WTC11 (cell line): ENCODE results near the gene LGALS7. TPM values are rescaled to one million over a fixed set of nuclear protein-coding genes. Genes with fewer than 3 reads are reported as not detected.

Source experiments
- ATAC-seq: fragments of 200-7000 bp; cut with Tn5 transposase; 2 replicates; pipeline ENCODE4 v1.10.0; 2021; ENCODE audit warnings: mild to moderate bottlenecking, moderate library complexity
- CTCF ChIA-PET: fragments of 300-600 bp; sonication (Branson Sonifier 250); formaldehyde crosslinking; loops from one replicate; lab custom pipeline; 2021; ENCODE audit warnings: antibody characterized with exemption; lab: Charles Lee
- POLR2A ChIA-PET: fragments of 350-600 bp; sonication (Branson Sonifier 250); formaldehyde crosslinking; loops from one replicate; lab custom pipeline; 2021; ENCODE audit warnings: antibody characterized with exemption; lab: Charles Lee
- DNase-seq: peaks from one replicate; pipeline ENCODE4 v3.0.0; 2021; ENCODE audit warnings: low spot score
- H3K27ac Mint-ChIP-seq: 2 replicates; pipeline ENCODE4 v1.8.0; 2021; ENCODE audit warnings: mixed read lengths
- H3K27me3 Mint-ChIP-seq: 2 replicates; pipeline ENCODE4 v1.8.0; 2021; ENCODE audit warnings: low read depth, mild to moderate bottlenecking, moderate library complexity, mixed read lengths
- H3K36me3 Mint-ChIP-seq: 2 replicates; pipeline ENCODE4 v1.8.0; 2021; ENCODE audit warnings: mixed read lengths
- H3K4me1 Mint-ChIP-seq: 2 replicates; pipeline ENCODE4 v1.8.0; 2022; ENCODE audit warnings: mixed read lengths
- H3K4me3 Mint-ChIP-seq: 2 replicates; pipeline ENCODE4 v1.8.0; 2021; ENCODE audit warnings: mild to moderate bottlenecking, moderate library complexity, mixed read lengths
- H3K9me3 Mint-ChIP-seq: 2 replicates; pipeline ENCODE4 v1.8.0; 2021; ENCODE audit warnings: mixed read lengths
- AR ChIP-seq: fragments of 250-450 bp; sonication (Bioruptor Pico); IDR thresholded peaks from 2 replicates; pipeline ENCODE4 v1.9.0; 2021; ENCODE audit warnings: mild to moderate bottlenecking
- ATF6 ChIP-seq: sonication (generic); formaldehyde crosslinking; IDR thresholded peaks from 2 replicates; pipeline ENCODE4 v1.8.1; 2023; ENCODE audit warnings: mild to moderate bottlenecking, missing genetic modification reagents
- CBFB ChIP-seq: sonication (generic); formaldehyde crosslinking; IDR thresholded peaks from 2 replicates; pipeline ENCODE4 v1.8.1; 2022; ENCODE audit warnings: mild to moderate bottlenecking, low read depth, missing genetic modification reagents
- CTCF ChIP-seq: fragments of 200-600 bp; IDR thresholded peaks from 2 replicates; pipeline ENCODE4 v1.8.0; 2022; ENCODE audit warnings: antibody characterized with exemption
- ELF4 ChIP-seq: sonication (generic); formaldehyde crosslinking; IDR thresholded peaks from 2 replicates; pipeline ENCODE4 v1.8.1; 2022; ENCODE audit warnings: low read depth, mild to moderate bottlenecking, moderate library complexity, missing genetic modification reagents
- EMX1 ChIP-seq: fragments of 250-450 bp; sonication (Bioruptor Pico); IDR thresholded peaks from 2 replicates; pipeline ENCODE4 v1.8.0; 2021; ENCODE audit warnings: mild to moderate bottlenecking
- ETV6 ChIP-seq: sonication (generic); formaldehyde crosslinking; IDR thresholded peaks from 2 replicates; pipeline ENCODE4 v1.8.1; 2022; ENCODE audit warnings: mild to moderate bottlenecking, missing genetic modification reagents
- GTF2I ChIP-seq: fragments of 250-450 bp; sonication (Bioruptor Pico); conservative IDR thresholded peaks from 2 replicates; pipeline ENCODE4 v1.4.0; 2021; ENCODE audit warnings: mild to moderate bottlenecking
- HMGXB4 ChIP-seq: sonication (generic); formaldehyde crosslinking; IDR thresholded peaks from 2 replicates; pipeline ENCODE4 v1.8.1; 2023; ENCODE audit warnings: mild to moderate bottlenecking, moderate library complexity, missing genetic modification reagents
- MLX ChIP-seq: sonication (generic); formaldehyde crosslinking; IDR thresholded peaks from 2 replicates; pipeline ENCODE4 v1.8.1; 2023; ENCODE audit warnings: mild to moderate bottlenecking, missing genetic modification reagents, moderate library complexity
- NFYB ChIP-seq: sonication (generic); formaldehyde crosslinking; conservative IDR thresholded peaks from 2 replicates; pipeline ENCODE4 v1.8.0; 2022; ENCODE audit warnings: low read depth, missing genetic modification reagents
- PRRX2 ChIP-seq: fragments of 250-450 bp; sonication (Bioruptor Pico); IDR thresholded peaks from 2 replicates; pipeline ENCODE4 v1.8.0; 2021; ENCODE audit warnings: mild to moderate bottlenecking
- RELA ChIP-seq: sonication (generic); formaldehyde crosslinking; IDR thresholded peaks from 2 replicates; pipeline ENCODE4 v1.8.1; 2022; ENCODE audit warnings: missing genetic modification reagents, mild to moderate bottlenecking, borderline replicate concordance
- SOX15 ChIP-seq: fragments of 250-450 bp; sonication (Bioruptor Pico); IDR thresholded peaks from 2 replicates; pipeline ENCODE4 v1.9.0; 2021; ENCODE audit warnings: mild to moderate bottlenecking
- TEAD1 ChIP-seq: sonication (generic); formaldehyde crosslinking; IDR thresholded peaks from 2 replicates; pipeline ENCODE4 v1.8.0; 2022; ENCODE audit warnings: mild to moderate bottlenecking, missing genetic modification reagents
- ZNF138 ChIP-seq: sonication (generic); formaldehyde crosslinking; conservative IDR thresholded peaks from 2 replicates; pipeline ENCODE4 v1.8.1; 2022; ENCODE audit warnings: mild to moderate bottlenecking, moderate library complexity, missing genetic modification reagents
- ZNF219 ChIP-seq: sonication (generic); formaldehyde crosslinking; IDR thresholded peaks from 2 replicates; pipeline ENCODE4 v1.8.0; 2023; ENCODE audit warnings: missing genetic modification reagents, mild to moderate bottlenecking, borderline replicate concordance
- ZNF232 ChIP-seq: sonication (generic); formaldehyde crosslinking; IDR thresholded peaks from 2 replicates; pipeline ENCODE4 v1.8.0; 2022; ENCODE audit warnings: mild to moderate bottlenecking, missing genetic modification reagents
- ZSCAN18 ChIP-seq: fragments of 250-450 bp; sonication (Bioruptor Pico); IDR thresholded peaks from 2 replicates; pipeline ENCODE4 v2.1.2; 2022; ENCODE audit warnings: mild to moderate bottlenecking, moderate library complexity
- total RNA-seq: library from RNA; stranded (reverse); gene quantifications from 3 replicates; pipeline ENCODE4 v1.2.3, GENCODE V29; 2021
- TF ChIP-seq, protein P1 (sequence below): sonication (generic); formaldehyde crosslinking; IDR thresholded peaks from 2 replicates; pipeline ENCODE4 v1.8.0; 2022; ENCODE audit warnings: mild to moderate bottlenecking, missing genetic modification reagents
- TF ChIP-seq, protein P2 (sequence below): sonication (generic); formaldehyde crosslinking; conservative IDR thresholded peaks from 2 replicates; pipeline ENCODE4 v1.8.1; 2022; ENCODE audit warnings: mild to moderate bottlenecking, missing genetic modification reagents
- TF ChIP-seq, protein P3 (sequence below): fragments of 250-450 bp; sonication (Bioruptor Pico); IDR thresholded peaks from 2 replicates; pipeline ENCODE4 v1.8.0; 2021; ENCODE audit warnings: mild to moderate bottlenecking

The LGALS7 gene
- total RNA-seq, 1 experiment from 2014 or later, result 2.3 TPM

GRCh38 chr19:38812009-38812840 is 38.9 kb upstream of the LGALS7 start (continued):
- no peak for TF ChIP-seq ETV6 (CRISPR knock-in tag)
- TF ChIP-seq ELF4 (CRISPR knock-in tag), result no peak
- TF ChIP-seq AR (CRISPR knock-in tag), result no peak
- no peak for TF ChIP-seq ZNF138 (CRISPR knock-in tag)
- no peak for TF ChIP-seq EMX1 (CRISPR knock-in tag)
- no peak for TF ChIP-seq SOX15
- no peak for TF ChIP-seq RELA
- TF ChIP-seq, protein P1, sequence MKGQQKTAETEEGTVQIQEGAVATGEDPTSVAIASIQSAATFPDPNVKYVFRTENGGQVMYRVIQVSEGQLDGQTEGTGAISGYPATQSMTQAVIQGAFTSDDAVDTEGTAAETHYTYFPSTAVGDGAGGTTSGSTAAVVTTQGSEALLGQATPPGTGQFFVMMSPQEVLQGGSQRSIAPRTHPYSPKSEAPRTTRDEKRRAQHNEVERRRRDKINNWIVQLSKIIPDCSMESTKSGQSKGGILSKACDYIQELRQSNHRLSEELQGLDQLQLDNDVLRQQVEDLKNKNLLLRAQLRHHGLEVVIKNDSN (CRISPR knock-in tag), result no peak
- TF ChIP-seq, all 79 proteins: peak for 0

GRCh38 chr19:38809592-38810252 is 36.4 kb upstream of the LGALS7 start:
- CTCF ChIA-PET, result interaction anchor here (0.7 to 1.0 kb wide), 2 partner anchors 15 to 121 kb away, joined by 3 to 5 read pairs; partner anchors contain the start of genes MRPS12 and SARS2
- no peak for ATAC-seq
- POLR2A ChIA-PET, result no interaction called here
- H3K27ac Mint-ChIP-seq, result no peak overlapping the region
- peaks cover 8% of the 10 kb centered on the region for H3K9me3 Mint-ChIP-seq
- DNase-seq, result no peak
- H3K4me1 Mint-ChIP-seq, result no peaks in the 10 kb centered on the region
- no peaks in the 10 kb centered on the region for H3K36me3 Mint-ChIP-seq
- H3K27me3 Mint-ChIP-seq, result peaks cover 5% of the 10 kb centered on the region; the same call in 1 of the 2 replicates
- H3K4me3 Mint-ChIP-seq, result no peak overlapping the region
- TF ChIP-seq ZSCAN18 (no peak), ZNF219 (no peak), MLX (CRISPR knock-in tag) (no peak), GTF2I (CRISPR knock-in tag) (no peak), ATF6 (CRISPR knock-in tag) (no peak), CTCF (no peak), TEAD1 (CRISPR knock-in tag) (no peak), NFYB (CRISPR knock-in tag) (no peak), HMGXB4 (no peak), PRRX2 (no peak), CBFB (CRISPR knock-in tag) (no peak), ZNF232 (CRISPR knock-in tag) (no peak), ELF4 (CRISPR knock-in tag) (no peak)
- TF ChIP-seq, protein P2, sequence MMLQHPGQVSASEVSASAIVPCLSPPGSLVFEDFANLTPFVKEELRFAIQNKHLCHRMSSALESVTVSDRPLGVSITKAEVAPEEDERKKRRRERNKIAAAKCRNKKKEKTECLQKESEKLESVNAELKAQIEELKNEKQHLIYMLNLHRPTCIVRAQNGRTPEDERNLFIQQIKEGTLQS (CRISPR knock-in tag), result no peak
- TF ChIP-seq, protein P3, sequence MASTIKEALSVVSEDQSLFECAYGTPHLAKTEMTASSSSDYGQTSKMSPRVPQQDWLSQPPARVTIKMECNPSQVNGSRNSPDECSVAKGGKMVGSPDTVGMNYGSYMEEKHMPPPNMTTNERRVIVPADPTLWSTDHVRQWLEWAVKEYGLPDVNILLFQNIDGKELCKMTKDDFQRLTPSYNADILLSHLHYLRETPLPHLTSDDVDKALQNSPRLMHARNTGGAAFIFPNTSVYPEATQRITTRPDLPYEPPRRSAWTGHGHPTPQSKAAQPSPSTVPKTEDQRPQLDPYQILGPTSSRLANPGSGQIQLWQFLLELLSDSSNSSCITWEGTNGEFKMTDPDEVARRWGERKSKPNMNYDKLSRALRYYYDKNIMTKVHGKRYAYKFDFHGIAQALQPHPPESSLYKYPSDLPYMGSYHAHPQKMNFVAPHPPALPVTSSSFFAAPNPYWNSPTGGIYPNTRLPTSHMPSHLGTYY, result no peak
